GM23248 (cell line): Measurements from ENCODE around the gene ANAPC7.

Source experiments
- EZH2 ChIP-seq: fragments of 200-600 bp; sonication (generic); IDR thresholded peaks from 2 replicates; pipeline ENCODE4 v1.6.1; 2018; ENCODE audit warnings: antibody characterized with exemption, mild to moderate bottlenecking; ENCODE audit not compliant: insufficient read depth, poor library complexity, severe bottlenecking
- EZH2phosphoT487 ChIP-seq: fragments of 200-600 bp; sonication (generic); IDR thresholded peaks from 2 replicates; pipeline ENCODE4 v1.6.1; 2018; ENCODE audit warnings: antibody characterized with exemption, moderate library complexity, mild to moderate bottlenecking, low read depth; ENCODE audit not compliant: insufficient read depth

DNA sequence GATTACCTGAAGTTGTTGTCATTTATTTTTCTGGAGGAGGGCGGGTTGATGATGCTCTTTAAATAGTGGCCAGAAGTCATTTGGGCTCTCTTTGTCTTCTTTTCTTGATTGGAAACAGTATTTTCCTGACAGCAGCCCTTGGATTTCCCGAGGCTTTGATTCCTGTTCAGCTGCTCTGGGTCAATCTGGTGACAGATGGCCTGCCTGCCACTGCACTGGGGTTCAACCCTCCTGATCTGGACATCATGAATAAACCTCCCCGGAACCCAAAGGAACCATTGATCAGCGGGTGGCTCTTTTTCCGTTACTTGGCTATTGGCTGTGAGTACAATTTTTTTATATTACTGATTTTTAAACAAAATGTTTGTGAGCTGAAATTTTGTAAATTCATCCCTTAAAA is 60.4 kb downstream of the ANAPC7 start:
- TF ChIP-seq EZH2phosphoT487 (no peak), EZH2 (no peak)
